Spinal cord (tissue), 10 donors: ENCODE data around the gene METTL16. TPM values are rescaled to one million over a fixed set of nuclear protein-coding genes. Genes with fewer than 3 reads are reported as not detected.

Source experiments
- DNase-seq, 6 donors: peaks; one replicate each; pipeline versions ENCODE4 v3.0.0 to v3.0.0-alpha.2; 2013 to 2015; ENCODE audit warnings: low spot score in 6 of 6, low read depth in 4 of 6
- H3K27ac ChIP-seq: one replicate; pipeline ENCODE4 v1.5.1; 2013; ENCODE audit warnings: low read depth, low read length, control low read depth
- H3K27me3 ChIP-seq: one replicate; pipeline ENCODE4 v1.6.1; 2013; ENCODE audit warnings: low read length; ENCODE audit not compliant: control insufficient read depth, insufficient read depth
- H3K36me3 ChIP-seq: one replicate; pipeline ENCODE4 v1.6.1; 2013; ENCODE audit warnings: low read length; ENCODE audit not compliant: control insufficient read depth, insufficient read depth
- H3K4me1 ChIP-seq: one replicate; pipeline ENCODE4 v1.6.1; 2013; ENCODE audit warnings: low read length; ENCODE audit not compliant: control insufficient read depth, insufficient read depth
- H3K4me3 ChIP-seq: one replicate; pipeline ENCODE4 v1.5.1; 2013; ENCODE audit warnings: low read depth, low read length, control low read depth
- H3K9me3 ChIP-seq: one replicate; pipeline ENCODE4 v1.6.1; 2013; ENCODE audit warnings: low read length; ENCODE audit not compliant: control insufficient read depth, insufficient read depth
- WGBS: methylation state at CpG from one replicate; pipeline ENCODE4 v1.1.5; 2013; ENCODE audit warnings: missing lambda C conversion rate; ENCODE audit not compliant: insufficient coverage; 5-methylcytosine and 5-hydroxymethylcytosine counted together
- polyA plus RNA-seq, 2 donors: library from polyadenylated mRNA; unstranded; fragments of 120-200 nt; gene quantifications; one replicate each; pipeline ENCODE4 v1.2.1, GENCODE V29; 2013; ENCODE audit not compliant: insufficient read length in 2 of 2
- total RNA-seq, 2 donors: library from RNA; depleted of rRNA in 1 of 2; stranded (reverse); fragments of 120-200 nt in 1 of 2; fragments of >200 nt in 1 of 2; gene quantifications; one replicate each; pipeline versions ENCODE4 v1.2.3 to v1.2.4, GENCODE V29; 2013 to 2014
- donor health status: healthy.

METTL16 gene
- total and polyA plus RNA-seq, 4 donors, result 20.6 to 28.2 (median 24.8) TPM

DNA sequence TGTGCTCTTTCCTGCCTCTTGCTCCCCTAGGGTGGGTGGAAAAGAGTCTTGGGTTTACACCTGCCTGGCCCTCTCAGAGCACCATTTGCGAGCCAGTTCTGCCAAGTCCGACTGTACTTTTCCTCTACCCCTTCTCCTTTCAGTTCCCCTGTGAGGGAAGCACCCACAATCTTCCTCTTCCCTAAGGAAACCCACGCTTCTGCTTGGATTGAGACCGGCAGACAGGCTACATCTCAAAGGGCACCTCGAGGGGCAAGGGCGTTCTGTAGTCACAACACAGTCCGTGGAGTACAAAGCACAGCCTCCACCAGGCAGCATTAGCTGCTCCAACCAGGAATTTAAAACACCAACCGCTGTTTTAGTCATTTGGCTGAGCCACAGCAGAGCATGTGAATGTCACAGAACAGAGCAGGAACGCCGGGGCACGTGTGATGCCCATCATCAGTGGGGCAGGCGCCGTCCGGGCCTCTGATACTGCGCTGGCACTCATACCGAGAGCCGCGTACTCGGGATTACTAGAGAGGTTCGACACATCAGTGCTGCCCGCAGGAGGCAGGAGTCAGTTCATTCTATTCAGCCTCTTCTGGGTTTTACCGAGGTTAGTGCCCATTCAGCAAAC lies 97.1 kb downstream of the METTL16 start:
- no peak overlapping the region for H3K4me3 ChIP-seq
- peaks cover 37% of the 10 kb centered on the region for H3K4me1 ChIP-seq
- WGBS, result 95% methylated on average over 22 of the region's 22 CpGs
- no peaks in the 10 kb centered on the region for H3K27me3 ChIP-seq
- H3K36me3 ChIP-seq, result peaks cover 36% of the 10 kb centered on the region
- no peak for DNase-seq
- no peak overlapping the region for H3K27ac ChIP-seq
- H3K9me3 ChIP-seq, result no peaks in the 10 kb centered on the region

GRCh38 chr17:2412561-2413021 lies 99.1 kb downstream of the METTL16 start:
- DNase-seq, result peak in 3 of 6 donors; percentile 45 to 88 (median 64)
- 7% methylated on average over 1 of the region's 2 CpGs for WGBS
- Histone ChIP-seq H3K36me3 (peaks cover 27% of the 10 kb centered on the region), H3K4me1 (peaks cover 25% of the 10 kb centered on the region), H3K27ac (peak overlapping the region; percentile 57), H3K27me3 (no peaks in the 10 kb centered on the region), H3K9me3 (no peaks in the 10 kb centered on the region), H3K4me3 (no peak overlapping the region)

GRCh38 chr17:2410951-2411350 lies 100.7 kb downstream of the METTL16 start:
- Histone ChIP-seq H3K4me3 (no peak overlapping the region), H3K27ac (no peak overlapping the region), H3K4me1 (peaks cover 24% of the 10 kb centered on the region), H3K27me3 (no peaks in the 10 kb centered on the region), H3K36me3 (peaks cover 41% of the 10 kb centered on the region), H3K9me3 (no peaks in the 10 kb centered on the region)
- DNase-seq, result no peak
- WGBS, result 95% methylated on average over 7 of the region's 7 CpGs

DNA sequence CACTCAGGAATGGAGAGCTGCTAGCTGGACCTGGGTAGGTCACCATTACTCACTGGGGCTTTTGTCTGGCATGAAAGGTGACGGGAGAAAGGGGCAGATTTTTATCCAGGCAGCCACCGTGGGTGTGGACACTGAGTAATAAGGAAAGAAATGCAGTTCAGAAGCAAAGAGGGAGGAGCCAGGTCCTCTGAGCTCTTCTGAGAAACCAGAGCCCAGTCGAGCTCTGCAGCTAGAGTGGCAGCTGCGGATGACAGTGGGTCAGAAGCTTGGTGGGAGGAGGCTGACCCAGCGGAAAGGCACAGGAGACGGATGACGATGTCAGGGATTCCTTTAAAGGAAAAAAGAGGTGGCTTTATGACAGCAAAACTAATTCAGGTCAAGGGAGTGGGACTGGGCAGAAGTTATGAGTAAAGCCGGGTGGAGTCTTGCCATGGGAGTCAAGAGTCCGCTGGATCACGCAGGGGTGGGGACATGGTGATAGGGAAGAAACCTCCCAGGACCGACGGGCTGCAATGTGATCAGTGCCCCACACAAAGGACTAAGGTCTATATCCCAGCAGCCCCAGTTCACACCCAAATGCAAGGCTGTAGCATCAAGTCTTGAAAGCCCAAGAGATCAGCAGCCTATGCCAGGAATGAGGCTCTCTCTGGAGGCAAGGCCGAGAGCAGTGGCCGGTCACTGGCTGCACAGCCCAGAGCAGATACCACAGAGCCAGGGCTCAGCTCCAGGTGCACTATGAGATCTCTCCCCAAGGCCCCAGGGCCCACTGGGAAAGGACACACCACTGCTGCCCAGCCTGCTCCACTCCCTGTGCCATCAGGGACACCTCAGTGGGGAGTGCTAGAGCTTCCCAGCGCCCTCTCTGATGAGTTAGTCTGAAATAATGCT lies 104.5 kb downstream of the METTL16 start:
- H3K4me3 ChIP-seq, result no peak overlapping the region
- H3K27ac ChIP-seq, result peak overlapping the region; percentile 52
- H3K9me3 ChIP-seq, result no peaks in the 10 kb centered on the region
- peaks cover 17% of the 10 kb centered on the region for H3K4me1 ChIP-seq
- WGBS, result 62% methylated on average over 13 of the region's 15 CpGs
- no peaks in the 10 kb centered on the region for H3K27me3 ChIP-seq
- peak in 1 of 6 donors; percentile 39 for DNase-seq
- H3K36me3 ChIP-seq, result peaks cover 21% of the 10 kb centered on the region

DNA sequence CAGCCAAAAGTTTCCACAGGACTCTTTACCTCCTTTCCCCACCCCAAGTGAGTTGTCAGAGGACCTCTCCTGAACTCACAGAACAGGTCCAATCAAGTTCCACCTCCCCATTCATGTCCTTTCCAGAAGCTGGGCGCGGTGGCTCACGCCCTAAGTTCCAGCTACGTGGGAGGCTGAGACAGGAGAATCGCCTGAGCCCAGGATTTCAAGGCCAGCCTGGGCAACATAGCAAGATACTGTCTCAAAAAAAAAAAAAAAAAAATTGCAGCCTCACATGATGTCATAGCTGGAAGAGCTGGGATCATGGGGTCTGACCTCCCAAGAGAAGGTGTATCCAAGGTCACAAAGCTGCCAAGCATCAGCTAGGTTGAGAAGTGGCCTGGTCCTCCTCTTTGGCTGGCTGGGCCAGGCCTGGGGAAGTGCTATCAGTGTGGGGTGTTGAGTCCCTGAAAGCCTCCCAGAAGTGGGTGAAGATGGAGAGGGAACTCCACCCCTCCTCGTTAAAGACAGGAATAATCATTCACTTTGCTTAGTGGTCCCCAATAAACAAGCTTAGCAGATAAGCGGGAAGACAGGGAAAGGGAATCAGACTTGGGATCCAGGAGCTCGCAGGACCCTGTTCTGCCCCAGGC lies 105.3 kb downstream of the METTL16 start:
- H3K9me3 ChIP-seq, result no peaks in the 10 kb centered on the region
- H3K27ac ChIP-seq, result peak overlapping the region; percentile 52
- peaks cover 17% of the 10 kb centered on the region for H3K4me1 ChIP-seq
- 73% methylated on average over 2 of the region's 8 CpGs for WGBS
- H3K27me3 ChIP-seq, result no peaks in the 10 kb centered on the region
- H3K4me3 ChIP-seq, result no peak overlapping the region
- H3K36me3 ChIP-seq, result peaks cover 21% of the 10 kb centered on the region
- DNase-seq, result no peak

DNA sequence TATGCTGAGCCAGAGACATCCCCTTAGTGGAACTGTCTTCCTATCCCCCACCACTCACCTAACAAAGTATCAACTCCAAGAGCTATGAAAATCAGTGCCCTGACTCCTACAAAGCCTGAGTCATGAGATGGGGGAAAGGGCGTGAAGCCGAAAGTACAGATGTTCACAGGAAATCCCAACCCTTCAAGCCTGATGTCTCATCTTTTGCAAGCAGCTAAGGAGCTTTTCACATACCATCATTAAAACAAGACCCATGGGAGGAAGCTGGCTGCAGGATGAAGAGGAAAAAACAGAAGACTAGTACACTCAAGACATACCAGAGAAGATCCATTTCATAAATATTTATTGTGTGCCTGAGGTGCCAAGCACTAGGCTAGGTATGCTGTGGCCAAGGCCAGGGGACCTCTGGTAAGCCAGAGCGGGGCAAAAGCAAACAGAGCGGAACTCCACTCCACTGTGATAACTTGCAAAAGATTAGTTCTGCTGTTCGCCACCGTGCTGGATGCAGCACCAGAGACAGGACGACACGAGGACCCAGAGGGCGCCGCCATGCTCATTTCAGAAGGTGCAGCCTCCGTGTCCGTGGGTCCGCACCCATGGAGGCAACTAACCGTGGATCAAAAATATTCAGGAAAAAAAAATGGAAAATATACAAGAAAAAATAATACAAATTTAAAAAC lies 106.3 kb downstream of the METTL16 start:
- H3K36me3 ChIP-seq, result peaks cover 17% of the 10 kb centered on the region
- no peak for DNase-seq
- no peaks in the 10 kb centered on the region for H3K27me3 ChIP-seq
- H3K9me3 ChIP-seq, result no peaks in the 10 kb centered on the region
- 81% methylated on average over 4 of the region's 14 CpGs for WGBS
- no peak overlapping the region for H3K27ac ChIP-seq
- H3K4me3 ChIP-seq, result no peak overlapping the region
- H3K4me1 ChIP-seq, result peaks cover 17% of the 10 kb centered on the region

DNA sequence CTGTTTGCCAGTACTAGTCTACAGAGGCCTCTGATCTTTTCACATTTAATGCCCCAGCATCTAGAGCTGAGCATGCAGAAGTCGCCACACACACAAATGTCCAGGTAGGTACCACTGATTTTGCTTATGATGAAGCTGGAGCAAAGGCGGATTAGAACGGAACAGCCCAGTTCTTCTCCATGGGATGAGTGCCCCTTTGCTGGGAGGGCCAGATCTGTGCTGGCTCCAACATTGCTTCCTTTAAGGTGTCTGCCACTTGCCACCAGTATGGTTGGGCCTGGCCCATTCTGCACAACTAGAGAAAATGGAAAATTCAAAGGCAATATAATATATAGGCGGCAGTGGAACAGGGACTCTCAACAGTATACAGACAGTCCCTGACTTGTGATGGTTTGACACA lies 108.6 kb downstream of the METTL16 start:
- 98% methylated on average over 4 of the region's 4 CpGs for WGBS
- Histone ChIP-seq H3K36me3 (peaks cover 17% of the 10 kb centered on the region), H3K27me3 (no peaks in the 10 kb centered on the region), H3K4me1 (peaks cover 36% of the 10 kb centered on the region), H3K4me3 (no peak overlapping the region), H3K9me3 (no peaks in the 10 kb centered on the region), H3K27ac (no peak overlapping the region)
- DNase-seq, result no peak

DNA sequence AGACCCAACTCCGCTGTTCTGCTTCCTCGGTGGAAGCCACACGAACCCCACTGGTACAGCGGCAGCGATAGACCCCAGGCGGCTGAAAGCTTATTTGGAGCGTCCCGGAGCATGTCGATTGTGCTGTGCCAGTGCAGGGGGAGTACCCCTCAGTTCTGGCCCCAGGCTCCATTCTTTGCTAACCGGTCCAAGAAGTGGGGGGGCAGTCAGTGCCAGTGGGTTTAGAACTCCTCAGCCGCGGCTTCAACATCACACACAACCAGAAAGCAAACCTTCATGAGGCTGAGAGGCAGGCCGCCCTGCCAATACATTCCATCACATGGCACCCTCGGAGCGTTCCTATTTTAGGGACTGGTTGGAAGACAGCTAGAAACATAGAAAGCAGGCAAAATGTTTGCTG lies 109.1 kb downstream of the METTL16 start:
- peak overlapping the region; percentile 73 for H3K27ac ChIP-seq
- 5% methylated on average over 10 of the region's 15 CpGs for WGBS
- DNase-seq, result peak in 1 of 6 donors; percentile 64
- peaks cover 21% of the 10 kb centered on the region for H3K36me3 ChIP-seq
- peaks cover 41% of the 10 kb centered on the region for H3K4me1 ChIP-seq
- H3K27me3 ChIP-seq, result no peaks in the 10 kb centered on the region
- H3K4me3 ChIP-seq, result peak overlapping the region; percentile 50
- no peaks in the 10 kb centered on the region for H3K9me3 ChIP-seq
